Medulla oblongata (tissue), 1 donor: ENCODE data around the gene VASP.

Source experiments
- DNase-seq: peaks from one replicate; pipeline ENCODE4 v3.0.0-alpha.2; 2015; ENCODE audit errors: extremely low spot score

Gene VASP

DNA sequence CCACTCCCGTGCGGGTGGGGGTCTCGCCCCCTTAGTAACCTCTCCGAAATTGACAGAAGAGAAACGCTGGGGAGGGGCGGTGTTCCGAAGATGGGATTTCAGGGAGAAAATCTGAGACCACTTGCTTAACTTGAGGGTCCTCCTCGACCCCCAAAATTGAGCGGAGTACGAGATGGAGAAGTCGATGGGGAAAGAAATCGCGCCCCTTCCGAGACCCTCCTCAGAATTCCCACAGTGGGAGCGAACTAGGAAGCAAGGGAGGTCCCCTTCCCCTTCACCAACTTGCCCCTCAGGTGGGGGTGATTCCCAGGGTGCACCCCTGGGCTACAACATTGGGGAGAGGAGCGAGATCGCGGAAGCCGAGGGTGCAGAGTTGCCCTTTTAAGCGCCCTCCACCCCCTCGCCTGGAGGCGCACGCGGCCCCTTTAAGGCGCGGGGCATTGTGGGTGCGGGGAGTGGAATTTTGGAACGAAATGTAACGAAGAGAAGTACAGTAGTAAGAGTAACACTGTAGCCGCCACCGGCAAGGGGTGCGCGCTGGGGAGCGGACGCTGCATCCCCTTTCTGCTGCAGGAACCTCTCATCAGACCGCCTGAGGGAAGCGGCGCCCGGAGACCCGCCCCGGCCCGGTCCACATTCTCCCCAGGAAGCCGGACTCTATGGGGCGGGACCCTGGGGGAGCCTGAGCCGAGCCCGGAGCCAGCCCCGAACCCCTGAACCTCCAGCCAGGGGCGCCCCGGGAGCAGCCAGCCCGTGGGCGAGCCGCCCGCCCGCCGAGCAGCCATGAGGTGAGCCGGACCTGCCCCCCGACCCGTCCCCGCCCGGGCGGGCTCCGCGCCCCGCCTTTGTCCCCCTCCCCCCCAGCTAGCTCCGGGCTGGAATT is at the start of gene VASP:
Gene VASP (plus strand): TSS at position 491 of the 883 bp plus-strand sequence. CDS start 293 bp downstream, at position 784.
- peak; percentile 80 for DNase-seq

- DNase-seq: no peak
Observed at GRCh38 chr19:45457776-45458175, 49.5 kb upstream of the VASP start.

DNA sequence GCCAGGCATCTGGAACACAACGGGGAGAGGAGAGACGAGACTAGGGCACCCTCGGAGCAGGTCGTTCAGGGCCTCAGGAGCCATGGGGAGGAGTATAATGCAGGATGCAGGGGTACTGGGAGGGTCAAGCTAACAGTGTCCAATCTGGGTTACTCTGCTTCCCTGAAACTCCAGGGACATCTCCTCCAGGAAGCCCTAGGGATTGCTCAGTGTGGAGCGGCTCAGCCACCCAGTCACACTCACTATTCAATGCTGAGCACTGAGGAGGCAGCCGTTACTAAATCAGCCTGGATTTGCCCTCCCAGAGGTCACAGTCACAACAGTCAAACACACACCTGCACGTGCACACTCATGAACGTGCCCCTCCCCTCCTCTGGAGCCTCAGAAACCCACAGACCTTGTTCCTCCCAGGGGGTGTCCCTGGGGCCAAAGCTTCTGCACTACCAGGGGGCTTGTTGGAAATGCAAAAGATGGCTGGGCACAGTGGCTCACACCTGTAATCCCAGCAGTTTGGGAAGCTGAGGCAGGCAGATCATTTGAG is 46.4 kb upstream of the VASP start:
- no peak for DNase-seq

DNA sequence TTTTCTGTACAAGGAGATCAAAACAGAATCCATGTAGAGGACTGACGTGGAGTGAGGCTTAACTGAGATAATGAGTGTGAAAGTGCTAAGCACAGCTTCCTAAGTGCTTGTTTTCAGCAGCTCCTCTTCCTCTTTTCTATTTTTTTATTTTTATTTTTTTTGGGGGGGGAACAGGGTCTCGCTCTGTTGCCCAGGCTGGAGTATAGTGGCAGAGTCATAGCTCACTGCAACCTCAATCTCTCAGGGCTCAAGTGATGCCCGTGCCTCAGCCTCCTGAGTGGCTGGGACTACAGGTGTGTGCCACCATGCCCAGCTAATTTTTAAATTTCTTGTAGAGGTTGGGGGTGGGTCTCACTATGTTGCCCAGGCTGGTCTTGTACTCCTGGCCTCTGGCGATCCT is 45.1 kb upstream of the VASP start:
- no peak for DNase-seq

DNA sequence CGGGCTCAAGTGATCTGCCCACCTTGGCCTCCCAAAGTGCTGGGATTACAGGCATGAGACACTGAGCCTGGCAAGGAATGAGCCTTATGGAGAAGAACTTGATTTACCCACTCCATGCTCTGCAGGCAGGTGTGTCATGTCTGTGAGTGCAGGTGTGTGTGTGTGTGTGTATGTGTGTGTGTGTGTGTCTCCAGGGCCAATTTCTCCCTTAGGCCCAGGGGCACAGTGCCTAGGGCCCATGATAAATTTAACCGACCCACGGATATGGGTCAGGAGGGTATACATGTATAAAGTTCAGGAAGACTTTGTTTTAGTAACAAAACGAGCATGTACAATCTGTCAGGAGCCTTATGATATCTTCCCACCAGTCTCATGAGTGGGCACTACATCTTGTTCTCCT is 44.0 kb upstream of the VASP start:
- no peak for DNase-seq

GRCh38 chr19:45464274-45464673 is 43.0 kb upstream of the VASP start:
- DNase-seq: no peak

- DNase-seq: no peak
Observed at GRCh38 chr19:45464852-45465441, 42.3 kb upstream of the VASP start.

- no peak for DNase-seq
Observed at GRCh38 chr19:45467115-45467455, 40.2 kb upstream of the VASP start.

DNA sequence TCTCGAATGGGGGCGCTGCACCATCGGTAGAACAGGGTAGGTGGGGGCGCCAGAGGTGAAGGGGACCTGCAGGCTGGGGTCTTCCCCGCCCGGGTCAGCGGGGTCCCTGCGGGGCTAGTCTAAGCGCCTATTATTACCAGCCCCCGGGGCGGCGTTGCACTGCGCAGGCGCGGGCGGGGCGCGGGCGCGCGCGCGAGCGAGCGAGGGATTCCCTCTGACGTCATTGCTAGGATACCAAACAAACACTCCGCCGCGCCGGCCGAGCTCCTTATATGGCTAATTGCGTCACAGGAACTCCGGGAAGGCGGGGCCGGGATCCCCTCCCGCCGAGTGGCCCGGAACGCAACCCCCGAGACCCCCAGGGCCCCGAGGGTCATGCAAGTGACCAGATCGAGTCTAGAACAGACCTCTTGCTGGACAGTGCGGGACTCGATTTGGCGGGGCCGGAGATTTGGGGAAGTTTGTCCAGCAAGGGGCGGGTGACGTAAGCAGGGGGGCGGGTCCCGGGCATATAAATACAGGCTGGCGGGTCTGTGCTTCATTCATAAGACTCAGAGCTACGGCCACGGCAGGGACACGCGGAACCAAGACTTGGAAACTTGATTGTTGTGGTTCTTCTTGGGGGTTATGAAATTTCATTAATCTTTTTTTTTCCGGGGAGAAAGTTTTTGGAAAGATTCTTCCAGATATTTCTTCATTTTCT is 39.7 kb upstream of the VASP start, which contains the start of gene FOSB:
Gene FOSB (plus strand): TSS at position 541 of the 703 bp plus-strand sequence. CDS start 591 bp downstream, outside the sequence.
- peak; percentile 96 for DNase-seq

DNA sequence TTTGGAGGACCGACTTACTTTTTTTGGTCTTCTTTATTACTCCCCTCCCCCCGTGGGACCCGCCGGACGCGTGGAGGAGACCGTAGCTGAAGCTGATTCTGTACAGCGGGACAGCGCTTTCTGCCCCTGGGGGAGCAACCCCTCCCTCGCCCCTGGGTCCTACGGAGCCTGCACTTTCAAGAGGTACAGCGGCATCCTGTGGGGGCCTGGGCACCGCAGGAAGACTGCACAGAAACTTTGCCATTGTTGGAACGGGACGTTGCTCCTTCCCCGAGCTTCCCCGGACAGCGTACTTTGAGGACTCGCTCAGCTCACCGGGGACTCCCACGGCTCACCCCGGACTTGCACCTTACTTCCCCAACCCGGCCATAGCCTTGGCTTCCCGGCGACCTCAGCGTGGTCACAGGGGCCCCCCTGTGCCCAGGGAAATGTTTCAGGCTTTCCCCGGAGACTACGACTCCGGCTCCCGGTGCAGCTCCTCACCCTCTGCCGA is 39.1 kb upstream of the VASP start:
- DNase-seq: no peak

GRCh38 chr19:45468803-45469131 is 38.5 kb upstream of the VASP start:
- no peak for DNase-seq

DNA sequence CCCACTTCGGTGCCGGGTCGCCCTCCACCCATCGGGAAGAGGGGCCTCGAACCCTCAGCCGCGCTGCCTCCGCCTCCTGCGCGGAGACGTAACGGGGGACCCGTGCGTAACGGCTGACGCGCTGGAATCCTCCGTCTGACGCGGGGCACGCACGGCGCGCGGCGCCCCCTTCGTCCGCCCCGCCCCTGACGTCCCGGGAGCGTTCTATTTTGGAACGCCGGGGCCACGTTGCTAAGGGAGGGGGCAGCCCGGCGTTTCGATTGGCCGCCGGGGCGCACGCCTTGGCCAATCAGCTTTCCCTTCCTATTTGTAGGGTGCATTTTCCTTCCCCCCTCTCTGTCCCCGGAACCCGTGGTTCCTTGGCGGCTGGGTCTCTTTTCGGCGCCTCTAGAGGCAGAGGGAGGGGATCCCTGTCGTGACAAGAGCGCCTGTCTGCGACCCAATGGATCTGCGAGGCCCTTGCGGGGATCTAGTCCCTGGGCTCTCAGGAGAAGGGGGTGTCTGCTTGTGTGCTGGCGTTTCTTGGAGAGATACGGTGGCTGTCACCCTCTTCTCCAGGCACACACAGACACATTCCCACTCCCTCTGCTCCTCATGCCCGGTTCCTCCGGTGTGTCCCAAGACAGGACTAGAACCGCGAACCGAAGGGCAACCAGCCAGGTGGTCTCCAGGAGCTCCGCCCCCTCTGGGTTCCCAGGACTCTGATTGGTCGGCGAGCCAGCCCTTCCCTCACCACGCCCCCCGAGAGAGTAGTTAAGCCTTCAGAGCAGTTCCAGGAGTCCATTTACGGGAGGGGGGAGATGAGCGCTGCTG is 37.9 kb upstream of the VASP start:
- DNase-seq: peak; percentile 90

GRCh38 chr19:45469945-45470761 is 37.1 kb upstream of the VASP start:
- DNase-seq: no peak

DNA sequence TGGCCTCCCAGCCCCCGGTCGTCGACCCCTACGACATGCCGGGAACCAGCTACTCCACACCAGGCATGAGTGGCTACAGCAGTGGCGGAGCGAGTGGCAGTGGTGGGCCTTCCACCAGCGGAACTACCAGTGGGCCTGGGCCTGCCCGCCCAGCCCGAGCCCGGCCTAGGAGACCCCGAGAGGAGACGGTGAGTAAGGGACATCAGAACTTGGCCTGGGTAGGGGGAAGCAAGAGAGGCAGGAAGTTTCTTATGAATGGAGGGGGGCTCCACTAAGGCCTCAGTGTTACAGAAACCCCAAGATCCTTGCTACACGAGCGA is 36.6 kb upstream of the VASP start:
- no peak for DNase-seq

DNA sequence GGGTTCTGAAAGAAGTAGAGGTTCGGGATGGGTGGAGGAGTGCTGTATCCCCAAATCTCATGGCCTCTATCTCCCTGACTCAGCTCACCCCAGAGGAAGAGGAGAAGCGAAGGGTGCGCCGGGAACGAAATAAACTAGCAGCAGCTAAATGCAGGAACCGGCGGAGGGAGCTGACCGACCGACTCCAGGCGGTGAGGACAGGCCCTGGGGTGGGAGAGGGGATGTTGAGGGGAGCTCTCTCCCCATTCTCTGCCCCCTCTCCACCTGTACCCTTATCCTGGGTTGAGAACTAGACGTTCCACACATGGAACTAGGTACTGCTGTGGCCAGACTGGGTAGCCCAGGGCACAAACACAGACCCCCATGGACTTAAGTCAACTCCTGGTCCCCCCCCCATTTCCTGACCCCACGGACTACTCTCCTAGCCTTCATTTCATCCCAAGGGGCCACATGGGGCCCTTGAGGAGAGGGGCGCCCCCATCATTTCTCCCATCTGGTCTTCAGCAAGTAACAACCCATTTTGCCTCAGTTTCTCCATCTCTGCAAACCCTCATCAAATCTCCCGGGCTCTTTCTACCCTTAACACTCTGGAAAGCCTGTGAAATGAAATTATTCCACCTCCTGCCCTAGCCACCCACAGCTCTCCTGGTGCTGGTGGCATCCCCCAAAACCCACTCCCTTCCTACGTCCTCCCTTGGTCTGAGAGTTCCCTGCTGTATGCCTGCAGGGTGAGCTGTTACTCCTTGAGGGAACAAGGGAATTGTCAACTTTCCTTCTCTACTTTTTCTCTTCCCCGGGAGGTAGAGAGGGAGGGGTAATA is 36.0 kb upstream of the VASP start:
- DNase-seq: no peak

- no peak for DNase-seq
Observed at GRCh38 chr19:45471931-45472562, 35.2 kb upstream of the VASP start.

GRCh38 chr19:45472563-45473366 is 34.5 kb upstream of the VASP start:
- DNase-seq: no peak

DNA sequence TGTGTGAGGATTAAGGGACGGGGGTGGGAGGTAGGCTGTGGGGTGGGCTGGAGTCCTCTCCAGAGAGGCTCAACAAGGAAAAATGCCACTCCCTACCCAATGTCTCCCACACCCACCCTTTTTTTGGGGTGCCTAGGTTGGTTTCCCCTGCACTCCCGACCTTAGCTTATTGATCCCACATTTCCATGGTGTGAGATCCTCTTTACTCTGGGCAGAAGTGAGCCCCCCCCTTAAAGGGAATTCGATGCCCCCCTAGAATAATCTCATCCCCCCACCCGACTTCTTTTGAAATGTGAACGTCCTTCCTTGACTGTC is 34.0 kb upstream of the VASP start:
- DNase-seq: no peak
